ENCODE results near the gene HSD11B1L.
"Not testable (repeated sequence)": the region's sequence is repeated elsewhere in the genome, so short reads cannot be mapped to it uniquely, and the experiment has no call there.

Gene HSD11B1L

DNA sequence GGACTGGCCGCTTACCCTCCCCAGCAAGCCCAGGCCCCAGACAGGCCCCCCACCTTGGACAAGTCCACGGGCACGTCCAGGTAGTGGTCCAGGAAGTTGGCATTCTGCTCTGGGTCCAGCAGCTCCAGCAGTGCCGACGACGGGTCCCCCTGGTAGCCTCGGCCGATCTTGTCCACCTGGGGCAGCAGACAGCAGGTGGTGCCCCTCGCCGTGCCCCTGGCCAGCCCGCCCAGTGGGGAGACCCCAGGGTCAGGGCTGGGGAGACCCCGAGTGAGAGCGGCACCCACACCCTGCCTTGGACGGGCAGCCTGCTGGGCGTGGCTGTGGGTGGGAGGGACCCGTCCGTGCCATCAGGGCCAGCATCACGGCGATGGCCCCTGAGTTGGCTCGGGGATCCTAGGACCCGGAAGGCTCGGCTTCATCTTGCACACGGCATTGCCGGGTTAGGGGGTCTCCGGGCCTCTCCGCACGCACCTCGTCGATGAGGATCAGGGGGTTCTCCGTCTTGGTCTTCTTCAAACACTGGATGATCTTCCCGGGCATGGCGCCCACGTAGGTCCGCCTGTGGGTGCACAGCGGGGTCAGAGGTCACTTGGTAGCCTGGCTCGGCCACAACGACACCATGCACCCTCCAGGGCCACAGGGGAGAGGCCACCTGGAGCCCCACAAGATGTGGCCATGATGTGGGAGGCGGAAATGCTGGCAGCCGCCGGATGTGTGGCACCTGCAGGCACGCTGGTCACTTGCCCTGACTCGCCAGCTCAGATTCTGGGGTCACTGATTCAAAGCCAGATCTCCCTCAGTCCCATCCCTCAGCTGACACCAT lies 15.6 kb downstream of the HSD11B1L start:
- Histone ChIP-seq H3K9me3 (ENCODE audit: control insufficient read depth, insufficient read depth, low read length) (no peaks in the 10 kb centered on the region), H3K9ac (ENCODE audit: low read depth, low read length) (no peak overlapping the region), H3K36me3 (ENCODE audit: insufficient read depth, low read length) (peaks cover 28% of the 10 kb centered on the region), H3K4me1 (ENCODE audit: insufficient read depth, low read length) (no peaks in the 10 kb centered on the region)

- Histone ChIP-seq H3K4me1 (ENCODE audit: insufficient read depth, low read length) (no peaks in the 10 kb centered on the region), H3K9me3 (ENCODE audit: control insufficient read depth, insufficient read depth, low read length) (no peaks in the 10 kb centered on the region), H3K9ac (ENCODE audit: low read depth, low read length) (no peak overlapping the region), H3K36me3 (ENCODE audit: insufficient read depth, low read length) (peaks cover 22% of the 10 kb centered on the region)
Observed at GRCh38 chr19:5697022-5697889, 16.4 kb downstream of the HSD11B1L start.

- H3K9ac ChIP-seq (ENCODE audit: low read depth, low read length), result no peak overlapping the region
- no peaks in the 10 kb centered on the region for H3K4me1 ChIP-seq (ENCODE audit: insufficient read depth, low read length)
- no peaks in the 10 kb centered on the region for H3K9me3 ChIP-seq (ENCODE audit: control insufficient read depth, insufficient read depth, low read length)
- peaks cover 16% of the 10 kb centered on the region for H3K36me3 ChIP-seq (ENCODE audit: insufficient read depth, low read length)
Observed at GRCh38 chr19:5697890-5698634, 17.2 kb downstream of the HSD11B1L start.

DNA sequence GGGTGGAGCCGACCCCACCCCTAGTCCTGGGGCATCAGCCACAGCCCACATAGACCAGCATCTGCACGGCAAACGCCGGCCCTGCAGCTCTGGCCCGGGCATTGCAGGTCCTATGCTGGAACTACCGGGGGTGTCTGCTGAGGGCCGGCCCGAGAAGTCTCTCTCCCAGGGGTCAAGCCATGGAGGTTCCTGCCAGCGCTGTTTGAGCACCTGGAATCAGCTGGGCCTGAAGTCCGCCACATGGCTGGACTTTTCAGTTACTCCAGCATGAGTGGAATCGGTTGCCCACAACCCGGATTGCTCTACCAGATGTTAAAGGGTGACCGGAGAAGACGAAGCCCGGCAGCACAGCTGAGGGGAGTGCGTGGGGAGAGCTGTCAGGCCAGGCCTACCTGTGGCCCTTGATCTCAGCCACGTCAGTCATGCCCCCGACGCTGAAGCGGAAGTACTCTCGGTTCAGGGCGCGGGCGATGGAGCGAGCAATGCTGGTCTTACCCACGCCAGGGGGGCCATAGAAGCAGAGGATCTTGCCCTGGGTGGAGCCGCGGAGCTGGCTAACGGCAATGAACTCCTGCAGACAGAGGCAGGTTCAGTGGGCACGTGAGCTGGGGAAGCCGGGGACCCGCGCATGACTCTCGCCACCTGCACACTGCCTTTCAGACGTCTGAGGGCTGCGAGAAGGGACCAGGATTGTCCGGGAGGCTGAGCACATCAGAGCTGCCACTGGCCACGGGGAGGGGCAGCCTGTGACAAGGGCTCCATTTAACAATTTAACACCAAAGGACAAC lies 18.0 kb downstream of the HSD11B1L start:
- Histone ChIP-seq H3K9ac (ENCODE audit: low read depth, low read length) (no peak overlapping the region), H3K4me1 (ENCODE audit: insufficient read depth, low read length) (no peaks in the 10 kb centered on the region), H3K36me3 (ENCODE audit: insufficient read depth, low read length) (peaks cover 14% of the 10 kb centered on the region), H3K9me3 (ENCODE audit: control insufficient read depth, insufficient read depth, low read length) (no peaks in the 10 kb centered on the region)

DNA sequence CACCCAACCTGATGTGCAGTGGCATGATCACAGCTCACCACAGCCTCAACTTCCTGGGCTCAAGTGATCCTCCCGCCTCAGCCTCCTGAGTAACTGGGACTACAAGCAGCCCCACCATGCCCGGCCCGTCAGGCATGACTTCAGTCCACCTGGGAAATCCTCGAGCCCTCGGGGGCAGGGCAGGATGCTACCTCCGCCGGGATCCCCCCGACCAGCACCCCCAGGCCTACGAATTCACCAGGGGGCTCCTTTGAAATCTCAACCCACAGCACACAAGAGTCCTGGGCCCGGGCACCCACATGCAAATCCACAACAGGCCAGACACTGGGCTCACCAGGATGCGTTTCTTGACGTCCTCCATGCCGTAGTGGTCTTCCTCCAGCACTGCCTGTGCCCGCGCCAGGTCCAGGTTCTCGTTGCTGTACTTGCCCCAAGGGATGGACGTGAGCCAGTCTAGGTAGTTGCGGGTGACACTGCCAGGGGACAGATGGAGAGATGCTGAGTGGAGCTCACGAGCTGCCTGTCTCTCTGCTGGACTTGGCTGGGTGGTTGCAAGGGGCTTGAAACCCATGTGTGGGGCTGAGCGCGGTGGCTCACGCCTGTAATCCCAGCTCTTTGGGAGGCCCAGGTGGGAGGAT lies 19.7 kb downstream of the HSD11B1L start:
- Histone ChIP-seq H3K4me1 (ENCODE audit: insufficient read depth, low read length) (no peaks in the 10 kb centered on the region), H3K36me3 (ENCODE audit: insufficient read depth, low read length) (peaks cover 24% of the 10 kb centered on the region), H3K9ac (ENCODE audit: low read depth, low read length) (no peak overlapping the region), H3K9me3 (ENCODE audit: control insufficient read depth, insufficient read depth, low read length) (no peaks in the 10 kb centered on the region)

GRCh38 chr19:5702053-5702410 lies 21.2 kb downstream of the HSD11B1L start:
- H3K9me3 ChIP-seq (ENCODE audit: control insufficient read depth, insufficient read depth, low read length); H3K4me1 ChIP-seq (ENCODE audit: insufficient read depth, low read length); H3K9ac ChIP-seq (ENCODE audit: low read depth, low read length): not testable (repeated sequence)
- H3K36me3 ChIP-seq (ENCODE audit: insufficient read depth, low read length), result peaks cover 31% of the 10 kb centered on the region

- no peaks in the 10 kb centered on the region for H3K4me1 ChIP-seq (ENCODE audit: insufficient read depth, low read length)
- H3K9ac ChIP-seq (ENCODE audit: low read depth, low read length), result no peak overlapping the region
- H3K9me3 ChIP-seq (ENCODE audit: control insufficient read depth, insufficient read depth, low read length), result no peaks in the 10 kb centered on the region
- peaks cover 34% of the 10 kb centered on the region for H3K36me3 ChIP-seq (ENCODE audit: insufficient read depth, low read length)
Observed at GRCh38 chr19:5703819-5704818, 23.3 kb downstream of the HSD11B1L start.

GRCh38 chr19:5705552-5705951 lies 24.7 kb downstream of the HSD11B1L start:
- H3K36me3 ChIP-seq (ENCODE audit: insufficient read depth, low read length), result peaks cover 36% of the 10 kb centered on the region
- H3K9ac ChIP-seq (ENCODE audit: low read depth, low read length), result no peak overlapping the region
- H3K4me1 ChIP-seq (ENCODE audit: insufficient read depth, low read length), result no peaks in the 10 kb centered on the region
- no peaks in the 10 kb centered on the region for H3K9me3 ChIP-seq (ENCODE audit: control insufficient read depth, insufficient read depth, low read length)

DNA sequence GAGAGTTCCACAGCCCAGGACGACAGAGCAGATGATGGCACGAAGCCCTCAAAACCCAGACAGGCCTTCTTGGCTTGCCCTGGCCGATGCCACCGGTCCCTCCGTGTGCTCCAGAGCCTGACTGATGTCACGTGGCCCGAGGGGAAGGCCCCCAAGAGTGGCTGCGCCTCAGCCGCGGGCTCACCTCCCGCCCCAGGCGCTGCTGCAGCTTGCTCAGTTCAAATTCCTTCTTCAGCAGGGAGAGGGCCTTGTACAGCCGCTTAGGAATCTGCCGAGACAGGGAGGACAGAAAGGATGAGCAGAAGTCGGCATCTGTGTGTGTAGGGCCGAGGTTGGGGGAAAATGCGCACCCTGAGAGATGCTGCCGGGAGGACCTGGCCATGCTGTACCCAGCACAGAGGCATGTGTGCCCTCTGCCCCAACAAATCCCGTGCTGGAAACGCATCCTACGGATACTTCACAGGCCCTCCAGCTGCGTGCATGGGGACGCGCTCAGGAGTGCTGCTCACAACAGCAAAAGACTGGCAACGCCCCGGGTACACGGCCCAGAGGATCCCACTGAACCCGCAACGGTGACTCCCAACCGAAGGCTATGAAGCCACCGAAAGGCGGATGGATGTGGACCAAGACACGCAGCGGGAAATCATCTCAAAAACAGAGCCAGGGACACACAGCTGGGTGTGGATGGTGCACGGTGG lies 26.2 kb downstream of the HSD11B1L start:
- Histone ChIP-seq H3K9me3 (ENCODE audit: control insufficient read depth, insufficient read depth, low read length) (no peaks in the 10 kb centered on the region), H3K36me3 (ENCODE audit: insufficient read depth, low read length) (peaks cover 31% of the 10 kb centered on the region), H3K4me1 (ENCODE audit: insufficient read depth, low read length) (no peaks in the 10 kb centered on the region), H3K9ac (ENCODE audit: low read depth, low read length) (no peak overlapping the region)

- Histone ChIP-seq H3K4me1 (ENCODE audit: insufficient read depth, low read length) (no peaks in the 10 kb centered on the region), H3K9me3 (ENCODE audit: control insufficient read depth, insufficient read depth, low read length) (no peaks in the 10 kb centered on the region), H3K36me3 (ENCODE audit: insufficient read depth, low read length) (peaks cover 31% of the 10 kb centered on the region), H3K9ac (ENCODE audit: low read depth, low read length) (no peak overlapping the region)
Observed at GRCh38 chr19:5707576-5708575, 27.0 kb downstream of the HSD11B1L start.

- no peaks in the 10 kb centered on the region for H3K4me1 ChIP-seq (ENCODE audit: insufficient read depth, low read length)
- H3K9ac ChIP-seq (ENCODE audit: low read depth, low read length), result no peak overlapping the region
- no peaks in the 10 kb centered on the region for H3K9me3 ChIP-seq (ENCODE audit: control insufficient read depth, insufficient read depth, low read length)
- H3K36me3 ChIP-seq (ENCODE audit: insufficient read depth, low read length), result peaks cover 17% of the 10 kb centered on the region
Observed at GRCh38 chr19:5711025-5711424, 30.2 kb downstream of the HSD11B1L start.

Data from ES-I3 (cell line).